GM12878 (cell line): Measurements from ENCODE around the gene NCL. TPM values are rescaled to one million over a fixed set of nuclear protein-coding genes. Genes with fewer than 3 reads are reported as not detected.

Source experiments
- ATF7 ChIP-seq: fragments of 450-650 bp; IDR thresholded peaks from 2 replicates; pipeline ENCODE4 v1.6.1; 2016; ENCODE audit warnings: low read depth, mild to moderate bottlenecking
- BRCA1 ChIP-seq: IDR thresholded peaks from 2 replicates; pipeline ENCODE4 v1.6.1; 2011; ENCODE audit warnings: low read depth, low read length, improper control_type of control experiment
- CEBPB ChIP-seq, 2 experiments: fragments of 150-350 bp in 1 of 2; IDR thresholded peaks; 2 replicates each; pipeline ENCODE4 v1.6.1; 2012 to 2014; ENCODE audit warnings: low read depth in 2 of 2, low read length in 2 of 2, borderline replicate concordance in 1 of 2, inconsistent platforms in 1 of 2
- CHD4 ChIP-seq: fragments of 200-600 bp; sonication (generic); IDR thresholded peaks from 2 replicates; pipeline ENCODE4 v1.6.1; 2016; ENCODE audit warnings: mild to moderate bottlenecking
- CREB1 ChIP-seq: IDR thresholded peaks from 2 replicates; pipeline ENCODE4 v1.6.1; 2012; ENCODE audit warnings: low read depth, mild to moderate bottlenecking, inconsistent platforms
- EED ChIP-seq: sonication (generic); IDR thresholded peaks from 2 replicates; pipeline ENCODE4 v1.6.1; 2016; ENCODE audit warnings: antibody characterized with exemption, low read depth
- GATAD2B ChIP-seq: fragments of 450-650 bp; conservative IDR thresholded peaks from 2 replicates; pipeline ENCODE4 v1.6.1; 2017; ENCODE audit warnings: low read depth, mild to moderate bottlenecking, moderate library complexity
- MLLT1 ChIP-seq: fragments of 450-650 bp; IDR thresholded peaks from 2 replicates; pipeline ENCODE4 v1.6.1; 2016; ENCODE audit warnings: mild to moderate bottlenecking
- MXI1 ChIP-seq: fragments of 150-350 bp; IDR thresholded peaks from 2 replicates; pipeline ENCODE4 v1.6.1; 2011; ENCODE audit warnings: low read depth, mild to moderate bottlenecking, inconsistent platforms, low read length, improper control_type of control experiment
- RBBP5 ChIP-seq: fragments of 200-600 bp; sonication (generic); conservative IDR thresholded peaks from 2 replicates; pipeline ENCODE4 v1.6.1; 2016
- SUPT20H ChIP-seq: IDR thresholded peaks from 2 replicates; pipeline ENCODE4 v1.6.1; 2011; ENCODE audit warnings: low read depth, mild to moderate bottlenecking, low read length, moderate library complexity, borderline replicate concordance; ENCODE audit not compliant: control insufficient read depth
- TBL1XR1 ChIP-seq: IDR thresholded peaks from 2 replicates; pipeline ENCODE4 v1.6.1; 2012; ENCODE audit warnings: low read depth, low read length, improper control_type of control experiment
- TCF12 ChIP-seq: IDR thresholded peaks from 2 replicates; pipeline ENCODE4 v1.6.1; 2011; ENCODE audit warnings: low read depth, mild to moderate bottlenecking, low read length
- TCF3 ChIP-seq: IDR thresholded peaks from 2 replicates; pipeline ENCODE4 v1.6.1; 2012; ENCODE audit warnings: low read depth, mild to moderate bottlenecking, low read length, borderline replicate concordance; ENCODE audit not compliant: insufficient read depth
- ZBED1 ChIP-seq: IDR thresholded peaks from 2 replicates; pipeline ENCODE4 v1.6.1; 2016; ENCODE audit warnings: borderline replicate concordance
- ZNF592 ChIP-seq: fragments of 450-650 bp; IDR thresholded peaks from 2 replicates; pipeline ENCODE4 v1.6.1; 2017; ENCODE audit warnings: mild to moderate bottlenecking, moderate library complexity
- polyA plus RNA-seq, 11 experiments: library from polyadenylated mRNA; depleted of rRNA in 4 of 11; unstranded in 6 of 11; stranded (reverse) in 5 of 11; fragments of >200 nt; fragmentation: Nextera tagmentation in 4 of 11; fragmentation: Illumina TruSeq in 1 of 11; extraction: Ambion mirVana in 4 of 11; extraction: Trizol in 1 of 11; gene quantifications; 1 replicate in 1 of 11; 2 replicates in 10 of 11; pipeline versions ENCODE4 v1.2.1 to v1.2.3, GENCODE V29; 2011 to 2016; ENCODE audit warnings: inconsistent platforms in 2 of 11, missing spikeins in 2 of 11, low read depth in 1 of 11
- total RNA-seq, 4 experiments: library from RNA; depleted of rRNA in 3 of 4; stranded (reverse); fragments of >200 nt in 3 of 4; fragmentation: Illumina TruSeq in 1 of 4; extraction: Trizol in 1 of 4; gene quantifications; 2 replicates each; pipeline versions ENCODE4 v1.2.1 to v1.2.3, GENCODE V29; 2013 to 2021
- TF ChIP-seq, protein P1 (sequence below): fragments of 450-650 bp; IDR thresholded peaks from 2 replicates; pipeline ENCODE4 v1.6.1; 2018; ENCODE audit warnings: mild to moderate bottlenecking, low read depth, moderate library complexity; ENCODE audit not compliant: partially characterized antibody
- TF ChIP-seq, protein P2 (sequence below): IDR thresholded peaks from 2 replicates; pipeline ENCODE4 v1.6.1; 2011; ENCODE audit warnings: low read depth, low read length, improper control_type of control experiment, borderline replicate concordance
- TF ChIP-seq, protein P3 (sequence below): IDR thresholded peaks from 2 replicates; pipeline ENCODE4 v1.6.1; 2012; ENCODE audit warnings: low read depth, low read length, improper control_type of control experiment

The NCL gene
- total and polyA plus RNA-seq, 10 of the 15 experiments (the other 5 are each of a cell fraction or from before 2014, with no cell fraction given), result 123 to 1,207 (median 529) TPM

GRCh38 chr2:231463698-231464575, at the start of gene NCL (continued):
- peak; percentile 100 for TF ChIP-seq MXI1
- TF ChIP-seq, protein P1, sequence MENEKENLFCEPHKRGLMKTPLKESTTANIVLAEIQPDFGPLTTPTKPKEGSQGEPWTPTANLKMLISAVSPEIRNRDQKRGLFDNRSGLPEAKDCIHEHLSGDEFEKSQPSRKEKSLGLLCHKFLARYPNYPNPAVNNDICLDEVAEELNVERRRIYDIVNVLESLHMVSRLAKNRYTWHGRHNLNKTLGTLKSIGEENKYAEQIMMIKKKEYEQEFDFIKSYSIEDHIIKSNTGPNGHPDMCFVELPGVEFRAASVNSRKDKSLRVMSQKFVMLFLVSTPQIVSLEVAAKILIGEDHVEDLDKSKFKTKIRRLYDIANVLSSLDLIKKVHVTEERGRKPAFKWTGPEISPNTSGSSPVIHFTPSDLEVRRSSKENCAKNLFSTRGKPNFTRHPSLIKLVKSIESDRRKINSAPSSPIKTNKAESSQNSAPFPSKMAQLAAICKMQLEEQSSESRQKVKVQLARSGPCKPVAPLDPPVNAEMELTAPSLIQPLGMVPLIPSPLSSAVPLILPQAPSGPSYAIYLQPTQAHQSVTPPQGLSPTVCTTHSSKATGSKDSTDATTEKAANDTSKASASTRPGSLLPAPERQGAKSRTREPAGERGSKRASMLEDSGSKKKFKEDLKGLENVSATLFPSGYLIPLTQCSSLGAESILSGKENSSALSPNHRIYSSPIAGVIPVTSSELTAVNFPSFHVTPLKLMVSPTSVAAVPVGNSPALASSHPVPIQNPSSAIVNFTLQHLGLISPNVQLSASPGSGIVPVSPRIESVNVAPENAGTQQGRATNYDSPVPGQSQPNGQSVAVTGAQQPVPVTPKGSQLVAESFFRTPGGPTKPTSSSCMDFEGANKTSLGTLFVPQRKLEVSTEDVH, result no peak
- TF ChIP-seq GATAD2B, result peak; percentile 77; the same call in 1 of the 2 replicates
- TF ChIP-seq EED, result no peak
- TF ChIP-seq CREB1, result peak; percentile 52
- peak; percentile 71; the same call in 1 of the 2 replicates for TF ChIP-seq RBBP5
- no peak for TF ChIP-seq SUPT20H
- TF ChIP-seq, protein P2, sequence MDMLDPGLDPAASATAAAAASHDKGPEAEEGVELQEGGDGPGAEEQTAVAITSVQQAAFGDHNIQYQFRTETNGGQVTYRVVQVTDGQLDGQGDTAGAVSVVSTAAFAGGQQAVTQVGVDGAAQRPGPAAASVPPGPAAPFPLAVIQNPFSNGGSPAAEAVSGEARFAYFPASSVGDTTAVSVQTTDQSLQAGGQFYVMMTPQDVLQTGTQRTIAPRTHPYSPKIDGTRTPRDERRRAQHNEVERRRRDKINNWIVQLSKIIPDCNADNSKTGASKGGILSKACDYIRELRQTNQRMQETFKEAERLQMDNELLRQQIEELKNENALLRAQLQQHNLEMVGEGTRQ, result peak; percentile 92
- peak; percentile 71 for TF ChIP-seq TCF3
- TF ChIP-seq, protein P3, sequence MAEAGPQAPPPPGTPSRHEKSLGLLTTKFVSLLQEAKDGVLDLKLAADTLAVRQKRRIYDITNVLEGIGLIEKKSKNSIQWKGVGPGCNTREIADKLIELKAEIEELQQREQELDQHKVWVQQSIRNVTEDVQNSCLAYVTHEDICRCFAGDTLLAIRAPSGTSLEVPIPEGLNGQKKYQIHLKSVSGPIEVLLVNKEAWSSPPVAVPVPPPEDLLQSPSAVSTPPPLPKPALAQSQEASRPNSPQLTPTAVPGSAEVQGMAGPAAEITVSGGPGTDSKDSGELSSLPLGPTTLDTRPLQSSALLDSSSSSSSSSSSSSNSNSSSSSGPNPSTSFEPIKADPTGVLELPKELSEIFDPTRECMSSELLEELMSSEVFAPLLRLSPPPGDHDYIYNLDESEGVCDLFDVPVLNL, result no peak
- TF ChIP-seq BRCA1, result peak; percentile 76
- TF ChIP-seq ZBED1, result 0 out of 2 replicates have a peak, but pooled peaks have one; percentile 18
- no peak for TF ChIP-seq ATF7
- no peak for TF ChIP-seq CEBPB (IDR thresholded peaks at IDR 0.05; ENCODE audit: borderline replicate concordance in 1 of 2, low read depth in 2 of 2, low read length in 2 of 2)
- TF ChIP-seq MLLT1, result peak; percentile 91
- no peak for TF ChIP-seq ZNF592
- no peak for TF ChIP-seq CHD4
- TF ChIP-seq TCF12, result peak; percentile 64; the same call in 1 of the 2 replicates
- TF ChIP-seq TBL1XR1, result no peak
